NCI-H82 treated with DMSO at 0.1 percent for 48 hours (cell line): ENCODE data around the gene PPP1R27.

Experiments
- DNase-seq: peaks from one replicate; lab custom pipeline; 2025; ENCODE audit not compliant: unreplicated experiment; lab: John Stamatoyannopoulos, UW

Gene PPP1R27

GRCh38 chr17:81863123-81863675, 28.3 kb upstream of the PPP1R27 start:
- DNase-seq = no peak

GRCh38 chr17:81860756-81861568, 26.1 kb upstream of the PPP1R27 start:
- peak; percentile 99 for DNase-seq

GRCh38 chr17:81859906-81860755, 25.3 kb upstream of the PPP1R27 start, which contains the start of gene P4HB:
P4HB (minus strand) TSS chr17:81860535; CDS start chr17:81860471, 64 bp downstream.
- no peak for DNase-seq

- no peak for DNase-seq
These were observed 24.4 kb upstream of the PPP1R27 start for GRCh38 chr17:81858967-81859905.

DNA sequence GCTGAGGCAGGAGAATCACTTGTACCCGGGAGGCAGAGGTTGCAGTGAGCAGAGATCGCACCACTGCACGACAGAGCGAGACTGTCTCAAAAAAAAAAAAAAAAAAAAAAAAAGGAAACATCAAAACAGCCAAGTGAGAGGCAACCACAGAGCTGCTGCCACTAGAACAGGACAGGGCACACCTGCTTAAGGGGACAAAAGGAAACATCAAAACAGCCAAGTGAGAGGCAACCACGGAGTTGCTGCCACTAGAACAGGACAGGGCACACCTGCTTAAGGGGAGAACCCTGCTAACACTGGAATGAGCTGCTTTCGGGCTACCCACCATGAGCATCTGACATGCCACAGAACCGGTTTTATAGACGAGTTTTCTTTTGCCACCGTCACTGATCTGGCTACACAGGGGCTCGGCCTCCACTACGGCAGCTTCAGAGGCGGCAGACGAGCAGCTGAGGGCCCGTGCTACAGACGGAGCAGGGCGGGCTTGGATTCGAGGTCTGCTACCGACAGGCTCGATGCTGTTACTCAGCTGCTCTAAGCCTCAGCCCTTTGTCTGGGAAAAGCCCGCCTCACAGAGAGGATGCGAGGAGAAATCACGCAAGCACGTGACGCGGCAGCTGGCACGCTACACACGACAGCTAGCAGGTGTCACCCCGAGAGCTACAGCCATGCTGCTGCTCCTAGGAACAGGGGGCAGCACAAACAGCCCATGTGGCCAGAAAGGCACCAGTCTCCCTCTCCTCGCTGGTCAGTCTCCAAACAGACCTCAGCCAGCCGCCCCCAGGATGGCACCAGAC, 23.5 kb upstream of the PPP1R27 start:
- no peak for DNase-seq

DNA sequence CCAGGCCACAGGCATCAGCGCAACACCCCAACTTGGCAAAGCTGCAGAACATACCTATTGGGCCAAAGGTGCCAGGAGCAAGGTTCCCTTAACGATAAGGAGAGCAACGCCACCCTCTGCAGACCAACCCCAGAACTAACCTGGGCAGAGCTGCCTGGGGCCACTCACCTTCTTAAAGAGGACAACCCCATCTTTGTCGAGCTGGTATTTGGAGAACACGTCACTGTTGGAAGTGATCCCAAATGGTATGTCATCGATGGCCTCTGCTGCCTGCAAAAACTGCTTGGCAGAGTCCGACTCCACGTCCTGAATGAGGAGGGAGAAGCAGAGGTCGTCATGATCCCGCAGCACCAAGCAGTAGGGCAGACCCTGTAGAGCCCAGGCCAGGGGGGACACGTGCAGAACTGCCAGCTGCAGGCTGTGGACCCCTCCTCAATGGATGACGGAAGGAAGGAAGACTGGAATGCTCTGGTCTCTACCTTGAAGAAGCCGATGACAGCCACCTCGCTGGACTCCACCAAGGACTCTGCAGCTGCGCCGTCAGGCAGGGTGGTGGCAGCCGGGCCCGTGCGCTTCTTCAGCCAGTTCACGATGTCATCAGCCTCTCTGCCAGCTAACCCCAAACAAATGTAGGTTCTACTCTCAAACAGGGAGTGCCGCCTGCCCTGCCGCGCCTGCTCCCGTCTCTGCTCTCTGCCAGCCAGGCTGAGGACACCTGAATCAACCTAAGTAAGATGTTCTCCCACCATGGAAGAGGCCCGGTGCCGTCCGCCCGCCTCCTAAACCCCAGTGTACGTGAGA, 20.3 kb upstream of the PPP1R27 start:
- no peak for DNase-seq

DNA sequence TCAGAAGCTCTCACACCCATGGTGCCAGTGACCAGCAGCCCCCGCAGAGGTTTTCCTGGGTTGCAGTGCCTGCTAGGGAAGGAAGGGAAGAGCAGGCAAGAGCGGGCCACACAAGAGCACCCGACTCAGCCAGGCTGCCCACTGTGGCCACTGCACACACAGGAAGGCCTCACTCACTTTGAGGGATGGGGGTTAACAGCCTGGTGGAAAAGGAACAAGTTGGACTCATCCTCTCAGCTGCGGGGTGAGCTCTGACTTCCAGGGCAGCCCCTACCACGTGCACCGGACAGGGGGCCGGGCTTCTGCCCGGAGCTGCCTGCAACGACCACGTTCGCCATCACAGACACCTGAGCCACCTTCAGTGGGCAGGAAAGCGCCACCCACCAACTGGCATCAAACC, 17.4 kb upstream of the PPP1R27 start:
- no peak for DNase-seq

GRCh38 chr17:81851423-81851822, 16.6 kb upstream of the PPP1R27 start:
- DNase-seq = no peak

- no peak for DNase-seq
These were observed 14.6 kb upstream of the PPP1R27 start for GRCh38 chr17:81849457-81849856.

- no peak for DNase-seq
These were observed 12.2 kb upstream of the PPP1R27 start for GRCh38 chr17:81846743-81847689.

GRCh38 chr17:81845881-81846742, 11.3 kb upstream of the PPP1R27 start:
- DNase-seq = no peak

DNA sequence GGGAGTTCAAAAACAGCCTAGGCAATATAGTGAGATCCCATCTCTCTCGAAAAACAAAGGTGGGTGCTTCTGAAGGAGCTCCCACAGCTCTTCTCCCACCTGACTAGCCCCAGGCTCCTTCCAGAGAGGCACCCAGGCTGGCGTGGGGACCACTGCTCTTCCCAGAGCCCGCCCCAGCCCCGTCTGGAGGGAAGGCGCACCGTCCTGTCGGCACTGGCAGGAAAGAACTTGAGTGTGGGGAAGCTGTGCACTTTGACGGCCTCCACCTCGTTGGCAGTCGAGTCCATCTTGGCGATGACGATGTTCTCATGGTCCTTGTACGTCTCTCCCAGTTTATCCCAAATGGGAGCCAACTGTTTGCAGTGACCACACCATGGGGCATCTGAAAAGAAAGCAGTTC, 10.5 kb upstream of the PPP1R27 start:
- DNase-seq = no peak

- no peak for DNase-seq
These were observed 10.0 kb upstream of the PPP1R27 start for GRCh38 chr17:81844887-81845286.

GRCh38 chr17:81844327-81844851, 9.5 kb upstream of the PPP1R27 start:
- DNase-seq = no peak

DNA sequence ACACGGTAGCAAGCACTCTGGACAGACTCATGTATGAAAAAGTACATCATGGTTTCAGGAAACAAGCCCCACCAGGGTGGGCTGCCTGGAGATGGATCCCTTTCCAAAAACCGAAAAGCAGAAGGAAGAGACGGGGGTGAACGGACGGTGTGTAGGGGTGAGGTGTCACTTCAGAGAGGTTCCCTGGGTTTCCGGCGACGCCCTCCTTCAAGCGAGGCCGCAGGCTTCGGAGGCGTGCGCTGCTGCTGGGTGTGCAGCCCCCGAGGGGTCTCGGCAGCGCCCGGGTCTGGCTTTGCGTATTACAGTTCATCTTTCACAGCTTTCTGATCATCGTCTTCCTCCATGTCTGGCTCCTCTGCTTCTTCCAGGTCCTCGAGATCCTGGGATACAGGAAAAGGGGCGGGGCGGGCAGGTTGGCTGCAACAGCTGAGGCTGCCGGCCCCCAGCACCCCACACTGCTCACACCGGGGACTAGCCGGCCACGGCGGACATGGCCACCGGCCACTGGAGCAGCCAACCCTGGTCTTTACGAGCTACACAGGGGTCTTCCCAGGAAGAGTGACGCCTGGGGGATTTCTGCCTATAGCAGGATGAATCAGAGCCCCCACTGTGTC, 9.0 kb upstream of the PPP1R27 start:
- DNase-seq = no peak
